Colonic mucosa (tissue), 4 donors: ENCODE measurements around the gene ARL15. TPM values are rescaled to one million over a fixed set of nuclear protein-coding genes. Genes with fewer than 3 reads are reported as not detected.

ENCODE experiments used
- DNase-seq: peaks from one replicate; pipeline ENCODE4 v3.0.0-alpha.2; 2020
- H3K27ac ChIP-seq: fragments of 200-600 bp; one replicate; pipeline ENCODE4 v1.8.0; 2021
- H3K27me3 ChIP-seq: fragments of 200-600 bp; one replicate; pipeline ENCODE4 v1.8.0; 2021
- H3K36me3 ChIP-seq: fragments of 200-600 bp; one replicate; pipeline ENCODE4 v1.8.0; 2021
- H3K4me1 ChIP-seq: fragments of 200-600 bp; one replicate; pipeline ENCODE4 v1.8.0; 2021; ENCODE audit warnings: mild to moderate bottlenecking
- H3K4me3 ChIP-seq: fragments of 200-600 bp; one replicate; pipeline ENCODE4 v1.8.0; 2021
- H3K9ac ChIP-seq, 2 donors: one replicate each; pipeline ENCODE4 v1.7.0; 2013; ENCODE audit warnings: control low read depth in 2 of 2, low read depth in 2 of 2, low read length in 2 of 2
- H3K9me3 ChIP-seq: fragments of 200-600 bp; one replicate; pipeline ENCODE4 v1.8.0; 2021
- CTCF ChIP-seq: fragments of 200-600 bp; IDR thresholded peaks from one replicate; pipeline ENCODE4 v1.8.0; 2022; ENCODE audit warnings: antibody characterized with exemption, mild to moderate bottlenecking
- intact Hi-C: fragments of 100-400 bp; cut with DNase I; formaldehyde crosslinking; loops from one replicate; pipeline ENCODE4 v1.14.1; 2022
- total RNA-seq, 2 donors: library from RNA; stranded (reverse); fragmentation: NEBNext Ultra II Directional in 1 of 2; extraction: Animal tissue kit (Norgen Biotek cat#: 25700) in 1 of 2; gene quantifications; one replicate each; pipeline ENCODE4 v1.2.1, GENCODE V29; 2021
- donor health status: healthy.
- donor health status: DM: no; HTN: no; CAD: no.
- donor health status: DM: no; HTN: no; CAD: no.

ARL15 gene
- total RNA-seq, 2 donors from 2014 or later = 18.4 to 35.1 TPM

DNA sequence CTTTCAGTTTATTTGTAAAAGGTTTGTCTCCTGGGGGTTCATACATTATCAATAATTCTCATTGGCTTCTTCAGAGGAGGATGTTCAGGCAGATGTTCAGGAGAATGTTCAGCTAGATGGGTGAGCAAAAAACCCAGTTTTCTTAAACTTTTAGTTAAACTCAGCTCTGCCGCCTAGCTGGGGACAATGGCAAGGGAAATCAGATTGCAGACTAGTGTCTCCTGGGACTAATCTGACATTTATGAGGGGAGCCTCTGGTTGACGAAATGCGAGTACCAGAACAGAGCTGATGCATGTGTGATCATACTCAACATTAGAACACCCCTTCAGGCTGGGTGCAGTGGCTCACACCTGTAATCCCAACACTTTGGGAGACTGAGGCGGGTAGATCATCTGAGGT lies 314.4 kb downstream of the ARL15 start:
- intact Hi-C loops = no loop called here
- Histone ChIP-seq H3K36me3 (no peaks in the 10 kb centered on the region), H3K9ac (no peak overlapping the region), H3K4me1 (no peaks in the 10 kb centered on the region), H3K4me3 (no peak overlapping the region), H3K27me3 (no peaks in the 10 kb centered on the region), H3K9me3 (no peaks in the 10 kb centered on the region), H3K27ac (no peak overlapping the region)
- no peak for DNase-seq
- no peak for TF ChIP-seq CTCF

DNA sequence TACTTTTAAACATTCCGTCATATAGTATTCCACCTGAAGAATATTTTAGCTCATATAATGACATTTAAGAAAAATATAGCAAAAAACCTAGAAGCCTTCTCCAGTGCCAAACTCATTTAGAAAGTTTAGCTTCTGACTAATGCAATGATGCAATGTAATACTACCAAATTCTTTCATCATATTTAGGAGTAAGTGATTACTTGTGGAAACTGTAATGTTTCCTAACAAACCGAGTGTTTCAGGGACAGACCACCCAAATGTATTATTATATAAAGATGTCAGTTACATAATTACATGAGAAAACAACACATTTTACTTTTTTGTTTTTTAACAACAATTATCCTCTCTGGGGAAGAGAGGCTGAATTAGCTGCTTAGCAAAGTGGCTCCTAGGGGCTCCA lies 316.2 kb downstream of the ARL15 start:
- intact Hi-C loops = no loop called here
- Histone ChIP-seq H3K27ac (no peak overlapping the region), H3K27me3 (no peaks in the 10 kb centered on the region), H3K4me3 (no peak overlapping the region), H3K36me3 (no peaks in the 10 kb centered on the region), H3K4me1 (no peaks in the 10 kb centered on the region), H3K9me3 (no peaks in the 10 kb centered on the region), H3K9ac (no peak overlapping the region)
- no peak for DNase-seq
- TF ChIP-seq CTCF = no peak

- no peaks in the 10 kb centered on the region for H3K9me3 ChIP-seq
- no peak for TF ChIP-seq CTCF
- no peak for DNase-seq
- no peaks in the 10 kb centered on the region for H3K4me1 ChIP-seq
- H3K36me3 ChIP-seq = no peaks in the 10 kb centered on the region
- intact Hi-C loops = no loop called here
- H3K27me3 ChIP-seq = no peaks in the 10 kb centered on the region
- H3K27ac ChIP-seq = no peak overlapping the region
- H3K9ac ChIP-seq = no peak overlapping the region
- H3K4me3 ChIP-seq = no peak overlapping the region
Observed at GRCh38 chr5:53991942-53992341, 318.4 kb downstream of the ARL15 start.

DNA sequence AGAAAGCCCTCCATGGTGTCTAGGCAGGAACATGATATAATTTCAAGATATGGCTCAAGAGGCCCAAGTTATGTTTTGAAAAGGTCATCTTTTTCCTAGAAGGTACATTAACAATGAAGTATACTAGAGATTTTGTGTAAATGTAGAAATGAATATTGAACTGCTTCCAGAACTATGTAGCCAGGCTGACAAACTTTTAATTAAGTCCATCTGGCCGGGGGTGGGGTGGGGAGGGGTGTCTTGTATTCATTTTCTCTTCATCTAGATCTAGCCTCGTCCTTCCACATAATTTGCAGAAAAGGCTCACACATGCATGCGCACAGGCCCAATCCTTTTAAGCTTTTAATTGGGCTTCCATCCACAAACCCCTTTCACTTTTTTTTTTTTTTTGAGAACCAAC lies 323.3 kb downstream of the ARL15 start:
- intact Hi-C loops = no loop called here
- no peak for DNase-seq
- no peak overlapping the region for H3K9ac ChIP-seq

GRCh38 chr5:53985796-53986195 lies 324.6 kb downstream of the ARL15 start:
- H3K27ac ChIP-seq = no peak overlapping the region
- no peaks in the 10 kb centered on the region for H3K9me3 ChIP-seq
- no peak overlapping the region for H3K9ac ChIP-seq
- intact Hi-C loops = no loop called here
- no peaks in the 10 kb centered on the region for H3K4me1 ChIP-seq
- no peak for TF ChIP-seq CTCF
- DNase-seq = no peak
- H3K4me3 ChIP-seq = no peak overlapping the region
- H3K36me3 ChIP-seq = no peaks in the 10 kb centered on the region
- H3K27me3 ChIP-seq = no peaks in the 10 kb centered on the region

More for the DNA sequence above, 323.3 kb downstream of the ARL15 start:
- Histone ChIP-seq H3K4me1 (no peaks in the 10 kb centered on the region), H3K9me3 (no peaks in the 10 kb centered on the region), H3K27ac (no peak overlapping the region), H3K4me3 (no peak overlapping the region), H3K36me3 (no peaks in the 10 kb centered on the region), H3K27me3 (no peaks in the 10 kb centered on the region)
- TF ChIP-seq CTCF = no peak

- no peak overlapping the region for H3K4me3 ChIP-seq
- no peaks in the 10 kb centered on the region for H3K9me3 ChIP-seq
- no peaks in the 10 kb centered on the region for H3K27me3 ChIP-seq
- no peaks in the 10 kb centered on the region for H3K36me3 ChIP-seq
- no peak overlapping the region for H3K9ac ChIP-seq
- intact Hi-C loops = no loop called here
- no peaks in the 10 kb centered on the region for H3K4me1 ChIP-seq
- DNase-seq = no peak
- TF ChIP-seq CTCF = no peak
- H3K27ac ChIP-seq = no peak overlapping the region
Observed at GRCh38 chr5:53984971-53985370, 325.4 kb downstream of the ARL15 start.
